ENCODE measurements around the gene CARMIL1.

The CARMIL1 gene

GRCh38 chr6:25512560-25512959, 233.4 kb downstream of the CARMIL1 start:
- no peak for DNase-seq (ENCODE audit: low read depth)

- no peak for DNase-seq (ENCODE audit: low read depth)
Observed at GRCh38 chr6:25519856-25520255, 240.7 kb downstream of the CARMIL1 start.

GRCh38 chr6:25524542-25524941, 245.4 kb downstream of the CARMIL1 start:
- DNase-seq (ENCODE audit: low read depth), result no peak

- DNase-seq (ENCODE audit: low read depth), result no peak
Observed at GRCh38 chr6:25525078-25525477, 245.9 kb downstream of the CARMIL1 start.

- DNase-seq (ENCODE audit: low read depth), result no peak
Observed at GRCh38 chr6:25534942-25535631, 255.9 kb downstream of the CARMIL1 start.

GRCh38 chr6:25535632-25536225, 256.6 kb downstream of the CARMIL1 start:
- no peak for DNase-seq (ENCODE audit: low read depth)

GRCh38 chr6:25536781-25537180, 257.6 kb downstream of the CARMIL1 start:
- DNase-seq (ENCODE audit: low read depth), result no peak

- no peak for DNase-seq (ENCODE audit: low read depth)
Observed at GRCh38 chr6:25537349-25538018, 258.3 kb downstream of the CARMIL1 start.

- no peak for DNase-seq (ENCODE audit: low read depth)
Observed at GRCh38 chr6:25541228-25541627, 262.1 kb downstream of the CARMIL1 start.

GRCh38 chr6:25542984-25543910, 264.1 kb downstream of the CARMIL1 start:
- no peak for DNase-seq (ENCODE audit: low read depth)

- no peak for DNase-seq (ENCODE audit: low read depth)
Observed at GRCh38 chr6:25544833-25545232, 265.7 kb downstream of the CARMIL1 start.

GRCh38 chr6:25547797-25548196, 268.6 kb downstream of the CARMIL1 start:
- DNase-seq (ENCODE audit: low read depth), result no peak

GRCh38 chr6:25548451-25548850, 269.3 kb downstream of the CARMIL1 start:
- no peak for DNase-seq (ENCODE audit: low read depth)

GRCh38 chr6:25550631-25551030, 271.5 kb downstream of the CARMIL1 start:
- no peak for DNase-seq (ENCODE audit: low read depth)

- DNase-seq (ENCODE audit: low read depth), result peak; percentile 21
Observed at GRCh38 chr6:25553502-25553901, 274.3 kb downstream of the CARMIL1 start.

GRCh38 chr6:25555188-25555587, 276.0 kb downstream of the CARMIL1 start:
- no peak for DNase-seq (ENCODE audit: low read depth)

- peak; percentile 65 for DNase-seq (ENCODE audit: low read depth)
Observed at GRCh38 chr6:25556516-25556915, 277.3 kb downstream of the CARMIL1 start.

GRCh38 chr6:25558155-25558817, 279.1 kb downstream of the CARMIL1 start:
- no peak for DNase-seq (ENCODE audit: low read depth)

GRCh38 chr6:25560865-25561264, 281.7 kb downstream of the CARMIL1 start:
- no peak for DNase-seq (ENCODE audit: low read depth)

- no peak for DNase-seq (ENCODE audit: low read depth)
Observed at GRCh38 chr6:25564943-25565342, 285.8 kb downstream of the CARMIL1 start.

GRCh38 chr6:25570578-25570977, 291.4 kb downstream of the CARMIL1 start:
- DNase-seq (ENCODE audit: low read depth), result no peak

GRCh38 chr6:25576919-25577318, 297.7 kb downstream of the CARMIL1 start:
- DNase-seq (ENCODE audit: low read depth), result no peak
